Measurements from ENCODE around the gene ATXN2.
"Not testable (repeated sequence)": the region's sequence is repeated elsewhere in the genome, so short reads cannot be mapped to it uniquely, and the experiment has no call there.

ATXN2 gene, protein sequence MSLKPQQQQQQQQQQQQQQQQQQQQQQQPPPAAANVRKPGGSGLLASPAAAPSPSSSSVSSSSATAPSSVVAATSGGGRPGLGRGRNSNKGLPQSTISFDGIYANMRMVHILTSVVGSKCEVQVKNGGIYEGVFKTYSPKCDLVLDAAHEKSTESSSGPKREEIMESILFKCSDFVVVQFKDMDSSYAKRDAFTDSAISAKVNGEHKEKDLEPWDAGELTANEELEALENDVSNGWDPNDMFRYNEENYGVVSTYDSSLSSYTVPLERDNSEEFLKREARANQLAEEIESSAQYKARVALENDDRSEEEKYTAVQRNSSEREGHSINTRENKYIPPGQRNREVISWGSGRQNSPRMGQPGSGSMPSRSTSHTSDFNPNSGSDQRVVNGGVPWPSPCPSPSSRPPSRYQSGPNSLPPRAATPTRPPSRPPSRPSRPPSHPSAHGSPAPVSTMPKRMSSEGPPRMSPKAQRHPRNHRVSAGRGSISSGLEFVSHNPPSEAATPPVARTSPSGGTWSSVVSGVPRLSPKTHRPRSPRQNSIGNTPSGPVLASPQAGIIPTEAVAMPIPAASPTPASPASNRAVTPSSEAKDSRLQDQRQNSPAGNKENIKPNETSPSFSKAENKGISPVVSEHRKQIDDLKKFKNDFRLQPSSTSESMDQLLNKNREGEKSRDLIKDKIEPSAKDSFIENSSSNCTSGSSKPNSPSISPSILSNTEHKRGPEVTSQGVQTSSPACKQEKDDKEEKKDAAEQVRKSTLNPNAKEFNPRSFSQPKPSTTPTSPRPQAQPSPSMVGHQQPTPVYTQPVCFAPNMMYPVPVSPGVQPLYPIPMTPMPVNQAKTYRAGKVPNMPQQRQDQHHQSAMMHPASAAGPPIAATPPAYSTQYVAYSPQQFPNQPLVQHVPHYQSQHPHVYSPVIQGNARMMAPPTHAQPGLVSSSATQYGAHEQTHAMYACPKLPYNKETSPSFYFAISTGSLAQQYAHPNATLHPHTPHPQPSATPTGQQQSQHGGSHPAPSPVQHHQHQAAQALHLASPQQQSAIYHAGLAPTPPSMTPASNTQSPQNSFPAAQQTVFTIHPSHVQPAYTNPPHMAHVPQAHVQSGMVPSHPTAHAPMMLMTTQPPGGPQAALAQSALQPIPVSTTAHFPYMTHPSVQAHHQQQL

DNA sequence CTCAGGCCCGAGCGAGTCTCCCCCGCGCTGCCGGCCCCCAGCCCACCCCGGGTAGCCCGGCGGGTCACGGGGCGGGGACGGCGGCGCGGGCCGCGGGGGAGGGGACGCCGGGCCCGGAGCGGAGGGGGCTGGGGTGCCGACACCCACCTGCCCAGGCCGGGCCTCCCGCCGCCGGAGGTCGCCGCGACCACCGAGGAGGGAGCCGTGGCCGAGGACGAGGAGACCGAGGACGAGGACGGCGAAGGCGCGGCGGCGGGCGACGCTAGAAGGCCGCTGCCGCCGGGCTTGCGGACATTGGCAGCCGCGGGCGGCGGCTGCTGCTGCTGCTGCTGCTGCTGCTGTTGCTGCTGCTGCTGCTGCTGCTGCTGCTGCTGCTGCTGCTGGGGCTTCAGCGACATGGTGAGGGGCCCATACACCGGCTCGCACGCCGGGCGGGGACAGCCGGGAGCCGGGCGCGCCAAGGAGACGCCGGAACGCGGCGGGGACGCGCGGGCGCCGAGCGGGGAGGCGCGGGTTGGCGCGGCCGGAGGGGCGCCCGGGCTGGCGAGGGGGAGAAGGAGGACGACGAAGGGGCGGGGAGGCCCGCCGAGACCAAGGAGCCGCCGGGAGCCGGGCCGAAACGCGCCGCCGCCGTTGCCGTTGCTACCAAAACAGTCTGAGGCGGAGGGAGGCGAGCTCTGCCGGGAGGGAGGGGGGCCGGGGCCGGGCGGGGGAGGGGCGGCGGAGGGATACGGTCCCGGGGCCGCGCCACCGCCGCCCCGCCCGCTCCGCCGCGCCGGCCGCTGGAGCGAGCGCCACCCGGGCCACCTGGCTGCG lies at the start of gene ATXN2:
ATXN2 (minus strand) TSS at position 679 of the 816 bp plus-strand sequence; CDS start at position 398, 281 bp downstream.
- DNase-seq = peak; percentile 74

DNA sequence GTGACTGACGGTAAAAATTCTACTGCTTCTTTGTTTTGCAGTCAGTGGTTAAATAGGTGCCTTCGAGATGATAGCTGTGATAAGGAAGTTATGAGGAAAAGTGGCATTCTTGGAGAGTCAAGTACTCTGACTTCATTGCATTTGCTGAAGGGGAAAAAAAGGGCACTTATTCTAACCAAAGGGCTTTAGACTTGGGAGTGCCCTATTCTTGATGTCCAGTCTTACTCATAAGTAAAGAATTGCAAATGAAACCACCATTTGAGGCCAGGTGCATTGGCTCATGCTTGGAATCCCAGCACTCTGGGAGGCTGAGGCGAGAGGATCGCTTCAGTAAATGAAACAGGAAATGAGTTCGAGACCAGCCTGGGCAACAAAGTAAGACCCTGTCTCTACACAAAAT lies 46.3 kb upstream of the ATXN2 start:
- DNase-seq = no peak

DNA sequence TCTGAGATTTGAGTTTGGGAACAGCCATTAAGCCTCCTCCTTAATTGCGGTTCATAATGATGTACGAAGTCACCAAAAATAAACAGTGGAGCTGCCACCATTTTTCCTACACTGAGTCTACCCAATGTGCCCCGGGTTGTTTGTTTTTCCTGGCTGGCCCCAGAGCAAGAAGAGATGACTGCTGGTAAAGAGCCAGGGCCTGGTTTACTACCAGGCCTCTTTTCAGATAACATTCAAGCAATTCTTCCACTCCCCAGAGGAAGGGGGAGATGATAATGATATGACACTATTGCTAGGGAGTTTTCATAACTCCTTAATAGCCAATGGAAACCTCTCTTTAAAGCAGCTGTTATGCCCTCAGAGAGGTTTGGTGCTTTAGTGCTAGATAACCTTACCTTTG lies 44.3 kb upstream of the ATXN2 start:
- DNase-seq = no peak

DNA sequence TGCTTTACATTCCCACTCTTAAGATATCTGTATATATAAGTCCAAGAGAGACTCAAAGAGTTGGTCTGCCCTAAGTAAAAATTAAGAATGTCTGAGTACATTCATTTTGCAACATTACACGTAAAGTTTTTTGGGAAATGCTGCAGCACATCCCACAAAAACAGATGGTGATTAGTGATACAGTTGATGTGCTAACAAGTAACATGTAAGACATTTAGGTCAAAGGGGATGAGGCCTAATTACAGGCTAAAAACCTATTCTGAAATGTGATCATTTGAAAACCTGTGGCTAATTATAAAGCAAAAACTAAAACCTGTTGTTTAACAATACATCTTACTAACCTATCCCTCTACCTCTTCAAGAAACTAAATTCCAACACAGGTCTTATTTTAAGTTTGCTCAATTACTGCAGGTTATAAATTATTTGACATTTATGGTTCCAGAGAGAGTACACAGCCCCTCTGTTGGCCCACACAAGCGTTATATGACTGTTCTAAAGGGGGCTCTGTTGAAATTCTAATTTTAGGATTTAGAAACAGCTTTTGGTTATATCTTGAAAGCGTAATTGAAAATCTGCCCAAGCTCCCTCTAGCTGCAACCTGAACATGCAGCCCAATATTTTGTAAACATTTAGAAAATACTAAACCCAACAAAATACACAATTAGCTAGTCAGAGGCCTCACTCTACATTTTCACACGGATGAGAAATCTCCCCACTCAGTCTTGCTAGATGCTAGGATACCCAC lies 43.7 kb upstream of the ATXN2 start:
- DNase-seq = no peak

DNA sequence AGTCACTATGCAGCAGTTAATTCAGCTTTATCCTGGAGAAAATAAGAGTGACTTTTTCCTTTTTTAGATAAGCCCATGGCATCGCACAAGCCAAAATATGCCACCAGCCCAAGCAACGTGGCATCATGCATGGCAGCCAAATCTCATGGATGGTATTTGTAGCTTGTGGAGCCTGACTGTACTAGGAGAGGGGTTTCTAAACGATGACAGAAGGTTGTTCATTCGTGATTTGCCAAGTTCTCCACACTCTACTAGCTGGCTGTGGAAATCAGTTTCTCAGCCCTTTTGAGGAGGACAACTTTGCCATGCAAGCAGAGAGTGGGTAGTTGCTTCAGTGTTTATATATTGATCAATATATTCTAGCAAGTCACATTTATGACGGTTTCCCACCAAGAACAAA lies 41.4 kb upstream of the ATXN2 start:
- DNase-seq = no peak

DNA sequence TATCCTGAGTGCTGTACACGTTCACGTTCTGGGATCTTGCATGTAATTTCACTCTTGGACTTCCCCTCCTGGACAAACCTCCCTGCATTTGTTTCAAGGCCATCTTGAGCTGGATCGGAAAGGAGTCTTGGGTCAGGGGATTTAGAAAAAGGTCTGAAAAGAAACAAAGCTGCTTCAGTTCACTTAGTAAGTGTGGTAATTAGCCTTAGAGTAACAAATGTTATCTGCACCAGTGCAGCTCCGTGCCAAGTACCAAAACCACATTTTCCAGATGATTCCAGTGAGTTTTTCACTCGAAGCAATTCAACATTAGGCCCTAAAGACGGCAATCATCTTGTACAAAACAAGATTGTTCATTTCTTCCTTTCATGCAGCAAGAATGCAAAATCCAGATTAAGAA lies 39.4 kb upstream of the ATXN2 start:
- no peak for DNase-seq

DNA sequence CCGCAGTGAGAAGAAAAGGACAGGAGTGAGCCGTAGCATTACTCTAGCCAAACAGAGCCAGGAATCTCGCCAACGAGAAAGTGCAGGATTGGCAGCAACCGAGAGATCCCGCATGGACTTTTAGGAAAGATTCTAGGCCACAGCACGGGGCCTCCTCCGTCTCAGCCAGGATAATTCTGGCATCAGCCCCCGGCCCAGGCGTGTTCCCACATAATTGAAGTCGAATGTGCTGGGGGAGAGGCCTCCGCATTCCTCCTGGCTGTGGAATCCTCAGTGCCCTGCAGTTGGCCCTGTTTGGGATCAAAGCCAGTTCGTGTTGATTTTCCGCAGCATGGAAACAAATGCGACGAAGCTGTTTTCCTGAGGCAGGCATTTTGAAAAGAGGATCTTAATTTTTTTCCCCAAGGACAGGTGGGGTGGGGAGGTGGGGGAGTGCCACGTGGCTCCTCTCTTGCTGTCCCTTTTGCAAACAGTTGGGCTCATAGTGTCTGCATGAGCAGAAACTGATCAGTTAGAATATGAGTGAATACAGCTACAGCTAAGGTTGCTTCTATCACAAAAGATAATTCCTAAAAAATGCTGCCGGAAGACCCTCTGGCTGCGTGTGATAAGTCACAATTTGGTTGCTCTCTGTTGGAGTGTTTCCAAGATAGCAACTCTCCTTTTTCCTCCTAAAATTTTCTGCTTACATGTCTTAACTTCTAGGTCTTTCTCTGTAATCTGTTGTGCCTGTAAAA lies 37.3 kb upstream of the ATXN2 start:
- no peak for DNase-seq

DNA sequence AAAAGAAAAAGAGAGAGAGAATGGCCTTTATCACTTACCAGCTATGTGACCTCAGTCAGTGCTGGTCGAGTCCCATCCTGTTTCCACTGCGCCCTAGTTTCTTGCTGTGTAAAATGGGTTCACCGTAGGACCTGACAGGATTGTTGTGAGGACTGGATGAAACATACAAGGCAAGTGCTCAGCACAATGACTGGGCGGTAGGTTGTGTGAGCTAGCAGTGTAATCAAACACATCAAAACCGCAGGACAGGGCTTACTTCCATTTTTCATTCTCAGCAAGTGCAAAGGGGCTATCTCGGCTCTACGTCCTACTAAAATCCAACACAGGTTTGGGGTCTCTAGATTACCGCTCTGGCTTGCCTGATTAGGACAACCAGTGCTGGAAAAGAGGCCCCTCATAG lies 36.4 kb upstream of the ATXN2 start:
- no peak for DNase-seq

DNA sequence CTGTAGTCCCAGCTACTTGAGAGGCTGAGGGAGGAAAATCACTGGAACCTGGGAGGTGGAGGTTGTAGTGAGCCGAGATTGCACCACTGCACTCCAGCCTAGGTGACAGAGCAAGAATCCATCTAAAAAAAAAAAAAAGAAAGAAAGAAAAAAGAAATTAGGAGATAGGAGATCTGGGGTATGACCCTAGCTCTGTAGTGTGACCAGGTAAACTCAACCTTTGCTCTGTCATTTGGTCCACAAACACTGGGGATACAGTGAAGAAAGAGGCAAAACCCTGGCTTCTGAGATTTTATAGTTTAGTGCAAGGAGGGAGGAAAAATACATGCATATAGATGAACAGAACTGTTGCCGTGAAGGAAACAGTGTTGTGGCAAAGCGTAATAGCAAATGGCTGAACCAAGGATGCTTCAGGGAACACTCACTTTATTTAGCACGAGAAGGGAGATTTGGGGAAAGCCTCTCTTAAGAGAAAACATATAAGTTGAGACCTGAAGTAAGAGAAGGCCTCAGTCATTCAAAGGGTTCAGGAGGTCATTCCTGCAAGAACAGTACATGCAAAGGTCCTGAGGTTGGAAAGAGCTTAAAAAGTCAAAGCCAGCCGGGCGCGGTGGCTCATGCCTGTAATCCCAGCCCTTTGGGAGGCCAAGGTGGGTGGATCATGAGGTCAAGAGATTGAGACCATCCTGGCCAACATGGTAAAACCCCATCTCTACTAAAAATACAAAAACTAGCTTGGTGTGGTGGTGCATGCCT lies 29.6 kb upstream of the ATXN2 start:
- DNase-seq = no peak

DNA sequence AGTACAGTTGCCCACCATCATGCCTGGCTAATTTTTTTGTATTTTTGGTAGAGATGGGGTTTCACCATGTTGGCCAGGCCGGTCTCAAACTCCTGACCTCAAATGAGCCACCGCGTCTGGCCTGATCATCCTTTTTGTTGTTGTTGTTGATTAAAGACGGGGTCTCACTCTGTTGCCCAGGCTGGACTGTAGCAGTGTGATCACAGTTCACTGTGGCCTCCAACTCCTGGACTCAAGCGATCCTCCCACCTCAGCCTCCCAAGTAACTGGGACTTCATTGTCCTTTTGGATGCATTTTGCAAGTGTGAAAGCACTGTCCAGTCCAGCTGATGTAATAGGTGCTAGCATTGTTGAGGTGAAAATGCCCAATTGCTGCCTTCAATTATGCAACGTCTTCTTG lies 27.1 kb upstream of the ATXN2 start:
- DNase-seq = no peak

DNA sequence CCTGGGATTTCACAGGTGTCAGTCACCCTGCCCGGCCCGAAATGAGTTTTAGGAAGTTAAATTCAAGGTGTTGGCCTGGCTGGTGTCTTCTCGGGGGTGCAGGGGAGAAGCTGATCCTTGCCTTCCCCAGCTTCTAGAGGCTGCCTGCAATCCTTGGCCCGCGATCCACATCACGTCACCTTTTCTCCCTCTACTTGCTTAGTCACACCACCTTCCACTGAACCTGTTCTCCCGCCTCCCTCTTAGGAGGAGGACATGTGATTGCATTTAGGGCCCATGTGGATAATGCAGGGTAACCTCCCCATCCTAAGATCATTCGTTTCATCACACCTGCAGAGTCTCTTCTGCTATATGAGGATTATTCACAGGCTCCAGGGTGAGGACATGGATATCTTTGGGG lies 25.4 kb upstream of the ATXN2 start:
- no peak for DNase-seq

DNA sequence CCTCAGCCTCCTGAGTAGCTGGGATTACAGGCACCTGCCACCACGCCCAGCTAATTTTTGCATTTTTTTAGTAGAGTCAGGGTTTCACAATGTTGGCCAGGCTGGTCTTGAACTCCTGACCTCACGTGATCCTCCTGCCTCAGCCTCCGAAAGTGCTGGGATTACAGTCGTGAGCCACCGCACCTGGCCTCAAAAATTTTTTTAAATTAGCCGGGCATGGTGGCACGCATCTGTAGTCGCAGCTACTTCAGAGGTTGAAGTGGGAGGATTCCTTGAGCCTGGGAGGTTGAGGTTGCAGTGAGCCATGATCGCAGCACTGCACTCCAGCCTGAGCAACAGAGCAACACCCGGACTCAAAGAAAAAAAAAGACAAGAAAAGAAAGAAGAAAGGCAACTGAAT lies 18.7 kb upstream of the ATXN2 start:
- not testable (repeated sequence) for DNase-seq

DNA sequence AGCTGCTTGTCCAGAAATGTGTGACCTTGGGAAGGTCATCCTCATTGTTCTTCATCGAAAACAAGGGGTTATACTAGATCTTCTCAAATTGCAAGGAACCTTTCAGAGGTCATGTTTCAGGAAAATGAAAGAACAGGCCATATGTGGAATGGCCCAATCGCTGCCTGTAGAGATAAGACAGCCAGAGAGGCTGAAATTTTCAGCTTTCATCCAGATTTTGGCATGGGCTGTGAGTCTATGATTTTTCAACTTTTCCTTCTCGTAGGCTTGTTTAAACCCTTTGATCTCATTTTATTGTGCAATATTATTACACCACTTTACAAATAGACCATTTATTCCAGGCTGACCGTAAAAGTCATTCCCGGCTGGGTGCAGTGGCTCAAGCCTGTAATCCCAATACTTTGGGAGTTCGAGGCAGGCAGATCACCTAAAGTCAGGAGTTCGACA lies 17.1 kb upstream of the ATXN2 start:
- no peak for DNase-seq

DNA sequence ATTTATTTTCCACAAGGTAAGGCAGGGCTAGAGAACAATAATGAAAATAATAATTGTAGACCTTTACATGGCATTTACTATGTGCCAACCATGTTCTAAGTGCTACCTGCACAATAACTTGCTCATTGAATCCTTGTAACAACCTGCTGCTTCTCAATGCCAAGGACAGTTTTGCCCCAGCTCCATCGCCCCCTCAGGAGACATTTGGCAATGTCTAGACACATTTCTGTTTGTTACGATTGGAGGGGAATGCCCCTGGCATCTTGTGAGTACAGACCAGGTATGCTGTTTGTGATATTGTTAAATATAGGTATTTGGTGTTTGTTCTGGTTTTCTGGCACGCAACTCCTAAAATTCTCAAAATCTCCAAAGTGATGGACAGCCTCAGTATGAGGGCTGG lies 8.1 kb upstream of the ATXN2 start:
- no peak for DNase-seq

DNA sequence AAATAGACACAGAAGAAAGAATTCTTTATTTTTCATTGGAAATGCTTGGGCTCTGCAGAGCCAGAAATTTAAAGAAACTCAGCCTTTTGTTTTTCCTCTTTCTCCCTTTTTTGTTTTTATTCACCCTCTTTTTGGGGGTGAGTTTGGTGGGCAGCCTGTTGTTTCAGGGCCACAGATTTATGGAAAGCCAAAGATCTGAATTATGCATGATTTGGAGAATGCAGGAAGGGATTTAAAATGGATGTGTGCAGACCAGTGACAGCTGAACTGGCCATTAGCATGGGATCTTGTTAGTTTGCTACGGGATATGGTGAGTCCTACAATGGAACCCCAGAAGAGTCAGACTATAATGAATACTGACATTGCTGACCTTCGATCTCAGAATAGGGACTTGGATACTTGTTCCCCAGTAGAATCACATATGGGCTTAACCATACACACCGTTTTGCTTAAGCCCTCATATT lies 7.7 kb upstream of the ATXN2 start:
- DNase-seq = no peak

DNA sequence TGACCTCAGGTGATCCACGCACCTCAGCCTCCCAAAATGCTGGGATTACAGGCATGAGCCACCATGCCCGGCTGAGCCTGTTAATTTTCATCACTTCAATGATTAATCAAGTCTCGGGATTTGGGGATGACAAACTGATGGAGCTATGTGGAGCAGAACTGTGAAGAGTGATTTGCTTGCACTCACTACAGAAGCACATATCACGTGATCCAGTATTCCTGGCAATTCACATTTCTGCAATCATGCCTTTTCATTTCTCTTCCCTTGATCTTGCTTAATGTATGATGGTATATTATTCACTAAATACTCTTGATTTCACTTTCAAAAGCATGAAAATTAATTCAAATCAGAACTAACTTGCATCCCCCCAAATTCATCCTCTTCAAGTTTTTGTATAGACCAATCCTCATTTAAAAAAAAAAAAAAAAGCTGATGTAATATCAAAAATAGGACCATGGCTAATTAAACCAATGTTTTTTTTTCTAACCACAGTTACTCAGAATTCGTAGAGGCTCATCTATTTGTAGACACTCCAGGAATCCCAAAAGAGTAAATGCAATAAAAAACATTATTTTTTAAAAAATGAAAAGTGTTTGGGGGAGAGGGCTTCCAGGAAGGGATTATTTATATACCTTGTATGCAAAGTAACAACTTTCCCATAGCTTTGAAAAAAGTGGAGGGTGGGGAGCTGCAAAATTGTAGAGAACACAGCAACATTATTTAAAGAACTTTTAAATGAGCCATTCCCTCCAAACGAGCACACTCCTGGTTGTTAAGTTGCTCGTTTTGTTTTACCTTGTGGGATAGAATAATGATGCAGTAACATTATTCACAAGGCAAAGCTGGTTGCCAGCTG lies 7.0 kb upstream of the ATXN2 start:
- no peak for DNase-seq

DNA sequence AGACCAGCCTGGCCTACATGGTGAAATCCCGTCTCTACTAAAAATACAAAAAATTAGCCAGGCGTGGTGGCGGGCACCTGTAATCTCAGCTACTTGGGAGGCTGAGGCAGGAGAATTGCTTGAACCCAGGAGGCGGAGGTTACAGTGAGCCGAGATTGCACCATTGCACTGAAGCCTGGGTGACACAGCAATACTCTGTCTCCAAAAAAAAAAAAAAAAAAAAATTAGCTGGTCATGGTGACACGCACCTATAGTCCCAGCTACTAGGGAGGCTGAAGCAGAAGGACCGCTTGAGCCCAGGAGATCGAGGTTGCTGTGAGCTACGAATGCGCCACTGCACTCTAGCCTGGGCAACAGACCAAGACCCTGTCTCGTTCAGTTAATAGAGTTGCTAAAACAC lies 3.7 kb upstream of the ATXN2 start:
- DNase-seq = not testable (repeated sequence)

DNA sequence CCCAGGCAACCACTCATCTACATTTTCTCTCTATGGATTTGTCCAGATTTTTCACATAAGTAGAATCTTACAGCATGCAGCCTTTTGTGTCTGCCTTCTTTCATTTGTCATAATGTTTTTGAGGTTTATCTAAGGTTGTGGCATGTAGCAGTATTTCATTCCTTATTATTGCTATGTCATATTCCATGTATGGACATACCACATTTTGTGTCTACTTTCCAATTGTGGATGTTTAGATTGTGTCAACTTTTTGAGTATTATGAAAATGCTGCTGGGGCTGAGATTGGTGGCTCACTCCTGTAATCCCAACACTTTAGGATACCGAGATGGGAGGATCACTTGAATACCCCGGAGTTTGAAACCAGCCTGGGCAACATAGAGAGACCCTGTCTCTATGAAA lies 3.2 kb upstream of the ATXN2 start:
- no peak for DNase-seq

DNA sequence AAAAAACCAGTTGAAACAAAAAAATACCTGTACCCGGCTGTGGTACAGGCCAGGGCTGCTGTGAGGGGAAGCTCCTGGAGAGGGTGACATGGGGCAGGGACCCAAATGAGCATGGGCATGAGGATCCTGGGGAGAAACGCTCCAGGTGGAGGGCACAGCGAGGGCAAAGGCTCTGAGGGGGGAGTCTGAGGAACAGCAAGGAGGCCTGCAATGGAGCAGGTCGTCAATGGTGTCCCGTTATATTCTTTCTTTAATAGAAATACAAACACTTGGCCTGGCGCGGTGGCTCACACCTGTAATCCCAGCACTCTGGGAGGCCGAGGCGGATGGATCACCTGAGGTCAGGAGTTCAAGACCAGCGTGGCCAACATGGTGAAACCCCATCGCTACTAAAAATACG lies 1.9 kb upstream of the ATXN2 start:
- DNase-seq = not testable (repeated sequence)
